Mucosa of descending colon (tissue), 3 donors: ENCODE measurements around the gene NEMF. TPM values are rescaled to one million over a fixed set of nuclear protein-coding genes. Genes with fewer than 3 reads are reported as not detected.
A peak's percentile ranks its signal among the peaks of the same experiment; 100 is the strongest.
"Not testable (repeated sequence)": the region's sequence is repeated elsewhere in the genome, so short reads cannot be mapped to it uniquely, and the experiment has no call there.

Experiments used
- ATAC-seq: fragments of 200-7000 bp; cut with Tn5 transposase; one replicate; pipeline ENCODE4 v1.9.1; 2020; ENCODE audit warnings: mild to moderate bottlenecking, moderate library complexity
- DNase-seq, 3 donors: peaks; one replicate each; pipeline ENCODE4 v3.0.0-alpha.2; 2020
- H3K36me3 ChIP-seq: fragments of 200-600 bp; one replicate; pipeline ENCODE4 v1.8.0; 2021; ENCODE audit warnings: low read depth, mild to moderate bottlenecking
- H3K4me1 ChIP-seq: fragments of 200-600 bp; one replicate; pipeline ENCODE4 v1.8.0; 2021; ENCODE audit warnings: low read depth, mild to moderate bottlenecking
- H3K4me3 ChIP-seq: fragments of 200-600 bp; one replicate; pipeline ENCODE4 v1.8.0; 2021; ENCODE audit warnings: mild to moderate bottlenecking
- H3K9me3 ChIP-seq: fragments of 200-600 bp; one replicate; pipeline ENCODE4 v1.8.0; 2021; ENCODE audit warnings: mild to moderate bottlenecking
- intact Hi-C, 2 donors: fragments of 100-400 bp; cut with DNase I in 1 of 2; cut with micrococcal nuclease in 1 of 2; formaldehyde crosslinking; loops; one replicate each; pipeline versions ENCODE4 v1.11.0 to v1.11.1; 2022; cut with DNase I, micrococcal nuclease
- total RNA-seq, 3 donors: library from RNA; stranded (reverse); fragmentation: NEBNext Ultra II Directional in 2 of 3; extraction: Animal tissue kit (Norgen Biotek cat#: 25700) in 2 of 3; gene quantifications; one replicate each; pipeline versions ENCODE4 v1.2.1 to v1.2.4, GENCODE V29; 2021 to 2023
- TF ChIP-seq, protein P1 (sequence below): fragments of 200-600 bp; IDR thresholded peaks from one replicate; pipeline ENCODE4 v1.8.0; 2022; ENCODE audit warnings: antibody characterized with exemption, mild to moderate bottlenecking
- donor health status: DM: no; HTN: no; CAD: no; lungs with moderate emphysema.
- donor health status: DM: no; HTN: no; CAD: no.
- donor health status: DM: no; HTN: yes; CAD: no.

Gene NEMF
- total RNA-seq, 3 donors from 2014 or later = 54.8 to 68.9 (median 66.6) TPM

DNA sequence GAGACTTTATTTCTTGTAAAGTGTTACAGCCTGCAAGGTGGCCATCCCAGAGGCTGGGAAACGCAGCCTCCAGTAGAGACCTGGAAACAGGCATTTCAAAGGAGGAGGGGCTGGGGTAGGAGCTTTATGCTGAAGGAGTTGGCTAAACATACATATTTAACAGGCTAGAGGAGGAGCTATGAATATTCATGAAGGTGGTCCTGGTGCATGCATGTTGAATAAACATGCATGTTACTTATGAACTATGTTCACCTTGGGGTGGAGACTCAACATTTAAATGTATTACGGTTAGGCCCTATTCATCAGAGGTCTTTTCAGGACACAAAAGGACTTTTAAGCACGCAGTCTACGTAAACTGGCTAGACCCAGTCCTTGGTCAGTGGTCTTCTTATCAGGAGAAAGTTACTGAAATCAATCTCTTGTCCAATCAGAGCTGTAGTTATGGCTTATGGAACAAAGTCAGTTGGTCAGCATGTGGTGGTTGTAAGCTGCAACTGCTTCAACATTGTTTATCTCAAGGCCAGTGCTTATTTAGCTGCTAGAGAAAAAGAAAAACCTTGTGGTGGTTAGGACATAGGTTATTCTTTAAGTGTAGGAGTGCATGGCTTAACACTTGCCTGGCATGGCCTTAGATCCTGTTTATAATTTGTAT lies 28.9 kb upstream of the NEMF start:
- Histone ChIP-seq H3K4me1 (peaks cover 6% of the 10 kb centered on the region), H3K4me3 (no peak overlapping the region), H3K9me3 (no peaks in the 10 kb centered on the region), H3K36me3 (no peaks in the 10 kb centered on the region)
- intact Hi-C loops = no loop called here
- peak in 1 of 3 donors; percentile 2 for DNase-seq
- TF ChIP-seq, protein P1, sequence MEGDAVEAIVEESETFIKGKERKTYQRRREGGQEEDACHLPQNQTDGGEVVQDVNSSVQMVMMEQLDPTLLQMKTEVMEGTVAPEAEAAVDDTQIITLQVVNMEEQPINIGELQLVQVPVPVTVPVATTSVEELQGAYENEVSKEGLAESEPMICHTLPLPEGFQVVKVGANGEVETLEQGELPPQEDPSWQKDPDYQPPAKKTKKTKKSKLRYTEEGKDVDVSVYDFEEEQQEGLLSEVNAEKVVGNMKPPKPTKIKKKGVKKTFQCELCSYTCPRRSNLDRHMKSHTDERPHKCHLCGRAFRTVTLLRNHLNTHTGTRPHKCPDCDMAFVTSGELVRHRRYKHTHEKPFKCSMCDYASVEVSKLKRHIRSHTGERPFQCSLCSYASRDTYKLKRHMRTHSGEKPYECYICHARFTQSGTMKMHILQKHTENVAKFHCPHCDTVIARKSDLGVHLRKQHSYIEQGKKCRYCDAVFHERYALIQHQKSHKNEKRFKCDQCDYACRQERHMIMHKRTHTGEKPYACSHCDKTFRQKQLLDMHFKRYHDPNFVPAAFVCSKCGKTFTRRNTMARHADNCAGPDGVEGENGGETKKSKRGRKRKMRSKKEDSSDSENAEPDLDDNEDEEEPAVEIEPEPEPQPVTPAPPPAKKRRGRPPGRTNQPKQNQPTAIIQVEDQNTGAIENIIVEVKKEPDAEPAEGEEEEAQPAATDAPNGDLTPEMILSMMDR = no peak
- ATAC-seq = no peak

DNA sequence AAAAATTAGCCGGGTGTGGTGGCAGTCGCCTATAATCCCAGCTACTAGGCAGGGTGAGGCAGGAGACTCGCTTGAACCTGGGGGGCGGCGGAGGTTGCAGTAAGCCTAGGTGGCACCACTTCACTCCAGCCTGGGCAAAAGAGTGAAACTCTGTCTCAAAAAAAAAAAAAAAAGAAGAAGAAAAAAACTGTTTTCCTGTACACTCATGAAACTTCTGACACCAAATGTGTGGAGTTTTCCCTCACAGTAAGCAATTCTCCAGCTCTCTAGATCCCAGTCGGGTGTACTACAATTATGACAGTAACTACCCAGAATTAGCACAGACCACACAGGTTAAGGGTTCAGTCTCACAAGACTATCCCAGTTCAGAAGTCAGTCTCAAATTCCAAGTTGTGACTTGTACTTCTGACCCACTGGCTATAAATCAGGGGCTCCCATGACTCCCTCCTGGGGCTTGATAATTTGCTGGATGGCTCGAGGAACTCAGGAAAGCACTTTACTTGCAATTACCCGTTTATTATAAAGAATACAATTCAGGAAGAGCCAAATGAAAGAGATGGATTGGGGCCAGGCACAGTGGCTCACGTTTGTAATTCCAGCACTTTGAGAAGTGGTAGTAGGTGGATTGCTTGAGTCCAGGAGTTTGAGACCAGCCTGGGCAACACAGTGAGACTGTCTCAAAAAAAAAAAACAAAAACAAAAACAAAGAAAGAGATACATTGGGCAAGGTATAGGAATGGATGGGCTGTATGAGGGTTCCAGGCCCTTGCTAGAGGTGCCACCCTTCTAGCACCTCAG lies 27.9 kb upstream of the NEMF start:
- peak; percentile 66 for ATAC-seq
- Histone ChIP-seq H3K9me3 (no peaks in the 10 kb centered on the region), H3K36me3 (no peaks in the 10 kb centered on the region), H3K4me1 (peaks cover 6% of the 10 kb centered on the region), H3K4me3 (no peak overlapping the region)
- peak in 1 of 3 donors; percentile 41 for DNase-seq
- TF ChIP-seq, protein P1 = no peak
- intact Hi-C loops = no loop called here

DNA sequence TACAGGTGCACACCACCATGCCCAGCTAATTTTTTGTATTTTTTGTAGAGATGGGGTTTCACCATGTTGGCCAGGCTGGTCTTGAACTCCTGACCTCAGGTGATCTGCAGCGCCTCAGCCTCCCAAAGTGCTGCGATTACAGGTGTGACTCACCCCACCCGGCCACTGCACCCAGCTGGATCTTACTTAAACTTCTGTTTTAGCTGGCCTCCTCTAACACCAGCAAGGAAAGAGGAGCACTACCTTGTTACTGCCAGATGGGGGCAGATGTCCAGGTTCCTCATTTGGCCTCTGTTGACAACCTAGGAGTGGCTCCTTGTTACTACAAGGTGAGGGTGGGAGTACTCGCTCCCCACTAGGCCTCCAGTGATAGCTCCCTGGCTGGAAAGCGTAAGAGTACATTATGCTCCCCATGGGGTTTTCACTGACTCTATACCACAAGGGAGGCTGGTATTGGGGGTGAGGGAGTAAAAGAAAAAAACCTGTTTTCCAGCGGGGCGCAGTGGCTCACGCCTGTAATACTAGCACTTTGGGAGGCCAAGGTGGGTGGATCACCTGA lies 27.1 kb upstream of the NEMF start:
- no peak overlapping the region for H3K4me3 ChIP-seq
- no peaks in the 10 kb centered on the region for H3K9me3 ChIP-seq
- TF ChIP-seq, protein P1 = peak; percentile 42
- peak in 2 of 3 donors; percentile 61 to 64 for DNase-seq
- no peaks in the 10 kb centered on the region for H3K36me3 ChIP-seq
- H3K4me1 ChIP-seq = peaks cover 6% of the 10 kb centered on the region
- intact Hi-C loops = no loop called here
- ATAC-seq = peak; percentile 96

DNA sequence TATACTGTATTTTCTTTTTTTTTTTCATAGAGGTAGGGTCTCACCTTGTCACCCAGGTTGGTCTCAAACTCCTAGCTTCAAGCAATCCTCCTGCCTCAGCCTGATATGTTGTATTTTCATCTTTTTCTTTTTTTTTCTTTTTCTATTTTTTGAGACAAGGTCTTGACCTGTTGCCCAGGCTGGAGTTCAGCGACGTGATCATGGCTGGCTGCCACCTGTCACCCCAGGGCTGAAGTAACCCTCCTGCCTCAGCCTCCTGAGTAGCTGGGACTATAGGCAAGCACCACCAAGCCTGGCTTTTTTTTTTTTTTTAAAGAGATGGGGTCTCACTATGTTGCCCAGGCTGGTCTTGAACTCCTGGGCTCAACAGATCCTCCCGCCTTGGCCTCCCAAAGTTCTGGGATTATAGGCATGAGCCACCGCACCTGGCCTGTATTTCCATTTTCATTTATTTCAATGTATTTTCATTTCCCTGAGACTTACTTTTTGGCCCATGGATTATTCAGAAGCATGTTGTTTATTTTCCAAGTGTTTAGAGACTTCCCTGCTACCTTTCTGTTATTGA lies 24.1 kb upstream of the NEMF start:
- no peak for ATAC-seq
- H3K4me1 ChIP-seq = peaks cover 6% of the 10 kb centered on the region
- no peak overlapping the region for H3K4me3 ChIP-seq
- no peaks in the 10 kb centered on the region for H3K36me3 ChIP-seq
- H3K9me3 ChIP-seq = no peaks in the 10 kb centered on the region
- TF ChIP-seq, protein P1 = no peak
- DNase-seq = no peak
- intact Hi-C loops = no loop called here

DNA sequence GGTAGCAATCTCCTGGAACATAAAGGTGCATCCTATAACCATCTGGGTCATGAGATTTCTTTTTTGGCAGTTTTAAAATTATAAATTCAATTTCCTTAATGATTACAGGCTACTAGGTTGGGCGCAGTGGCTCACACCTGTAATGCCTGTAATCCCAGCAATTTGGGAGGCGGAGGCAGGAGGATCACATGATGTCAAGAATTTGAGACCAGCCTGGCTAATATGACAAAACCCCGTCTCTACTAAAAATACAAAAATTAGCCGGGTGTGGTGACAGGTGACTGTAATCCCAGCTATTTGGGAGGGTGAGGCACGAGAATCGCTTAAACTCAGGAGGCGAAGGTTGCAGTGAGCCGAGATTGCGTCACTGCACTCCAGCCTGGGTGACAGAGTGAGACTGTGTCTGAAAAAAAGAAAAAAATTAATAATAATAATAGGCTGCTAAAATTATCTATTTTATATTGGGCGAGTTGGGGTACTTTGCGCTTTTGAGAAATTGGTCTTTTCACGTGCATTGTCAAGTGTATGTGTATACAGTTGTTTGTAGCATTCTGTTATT lies 23.1 kb upstream of the NEMF start:
- intact Hi-C loops = no loop called here
- ATAC-seq (no peak), DNase-seq (no peak)
- Histone ChIP-seq H3K36me3 (no peaks in the 10 kb centered on the region), H3K4me3 (no peak overlapping the region), H3K9me3 (no peaks in the 10 kb centered on the region), H3K4me1 (peaks cover 6% of the 10 kb centered on the region)
- TF ChIP-seq, protein P1 = no peak

DNA sequence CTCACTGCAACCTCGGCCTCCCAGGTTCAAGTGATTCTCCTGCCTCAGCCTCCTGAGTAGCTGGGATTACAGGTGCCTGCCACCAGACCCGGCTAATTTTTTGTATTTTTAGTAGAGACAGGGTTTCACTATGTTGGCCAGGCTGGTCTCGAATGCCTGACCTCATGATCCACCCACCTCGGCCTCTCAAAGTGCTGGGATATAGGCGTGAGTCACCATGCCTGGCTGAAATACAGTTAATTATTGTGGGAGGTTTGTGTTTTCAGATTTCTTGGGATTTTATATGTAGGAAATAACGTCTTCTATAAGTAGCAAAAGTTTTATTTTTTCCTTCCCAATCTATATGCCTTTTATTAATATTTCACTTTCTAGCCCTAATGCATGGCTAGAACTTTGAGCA lies 21.0 kb upstream of the NEMF start:
- ATAC-seq, H3K36me3 ChIP-seq: not testable (repeated sequence)

More for the DNA sequence above, 21.0 kb upstream of the NEMF start:
- H3K4me1 ChIP-seq, H3K9me3 ChIP-seq, DNase-seq, H3K4me3 ChIP-seq, intact Hi-C loops: not testable (repeated sequence)
